ENCODE results near the gene PDHB. TPM values are rescaled to one million over a fixed set of nuclear protein-coding genes. Genes with fewer than 3 reads are reported as not detected.

The PDHB gene
- total and polyA plus RNA-seq, 4 donors, result 47.8 to 92.1 (median 60.6) TPM

GRCh38 chr3:58398669-58399333 lies 34.8 kb downstream of the PDHB start:
- 91% methylated on average over 9 of the region's 9 CpGs for WGBS
- Histone ChIP-seq H3K9ac (ENCODE audit: low read depth in 1 of 2, low read length in 2 of 2) (no peak overlapping the region), H3K27ac (ENCODE audit: low read depth in 1 of 2, low read length in 2 of 2) (no peak overlapping the region)

DNA sequence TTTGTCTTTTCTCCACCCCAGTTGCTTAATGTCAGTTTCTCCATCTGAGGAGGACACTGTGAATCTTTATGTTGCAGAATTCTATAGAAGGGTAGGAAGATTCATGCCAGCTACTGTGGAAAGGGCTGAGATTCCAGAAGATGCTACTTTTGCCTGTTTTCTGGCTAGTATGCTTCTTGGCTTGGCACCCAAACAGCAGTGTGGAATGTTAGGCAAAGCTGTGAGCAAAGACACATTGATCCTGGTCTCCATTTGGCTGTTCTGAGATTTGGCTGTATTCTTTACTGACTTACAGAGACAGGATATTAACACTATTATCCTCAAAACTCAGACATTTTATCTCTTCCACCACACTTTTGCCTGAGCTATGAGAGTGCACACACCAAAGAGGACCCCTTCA lies 39.3 kb downstream of the PDHB start:
- Histone ChIP-seq H3K27me3 (ENCODE audit: control insufficient read depth in 4 of 4, insufficient read depth in 4 of 4, low read length in 3 of 4) (no peaks in the 10 kb centered on the region), H3K9ac (ENCODE audit: low read depth in 1 of 2, low read length in 2 of 2) (no peak overlapping the region), H3K27ac (ENCODE audit: low read depth in 1 of 2, low read length in 2 of 2) (no peak overlapping the region), H3K36me3 (ENCODE audit: control insufficient read depth in 4 of 4, insufficient read depth in 3 of 4, low read depth in 1 of 4, low read length in 3 of 4) (peaks cover 0 to 31% (median 21%) of the 10 kb centered on the region in 4 donors), H3K9me3 (ENCODE audit: control insufficient read depth in 4 of 4, low read length in 3 of 4) (no peaks in the 10 kb centered on the region), H3K4me3 (ENCODE audit: low read depth in 1 of 3, low read length in 3 of 3) (no peak overlapping the region), H3K4me1 (ENCODE audit: control insufficient read depth in 4 of 4, insufficient read depth in 4 of 4, low read length in 3 of 4) (no peaks in the 10 kb centered on the region)
- no peak for DNase-seq (ENCODE audit: low spot score)
- TF ChIP-seq, protein P1, sequence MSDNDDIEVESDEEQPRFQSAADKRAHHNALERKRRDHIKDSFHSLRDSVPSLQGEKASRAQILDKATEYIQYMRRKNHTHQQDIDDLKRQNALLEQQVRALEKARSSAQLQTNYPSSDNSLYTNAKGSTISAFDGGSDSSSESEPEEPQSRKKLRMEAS (IDR thresholded peaks at IDR 0.05), result no peak
- TF ChIP-seq, protein P2, sequence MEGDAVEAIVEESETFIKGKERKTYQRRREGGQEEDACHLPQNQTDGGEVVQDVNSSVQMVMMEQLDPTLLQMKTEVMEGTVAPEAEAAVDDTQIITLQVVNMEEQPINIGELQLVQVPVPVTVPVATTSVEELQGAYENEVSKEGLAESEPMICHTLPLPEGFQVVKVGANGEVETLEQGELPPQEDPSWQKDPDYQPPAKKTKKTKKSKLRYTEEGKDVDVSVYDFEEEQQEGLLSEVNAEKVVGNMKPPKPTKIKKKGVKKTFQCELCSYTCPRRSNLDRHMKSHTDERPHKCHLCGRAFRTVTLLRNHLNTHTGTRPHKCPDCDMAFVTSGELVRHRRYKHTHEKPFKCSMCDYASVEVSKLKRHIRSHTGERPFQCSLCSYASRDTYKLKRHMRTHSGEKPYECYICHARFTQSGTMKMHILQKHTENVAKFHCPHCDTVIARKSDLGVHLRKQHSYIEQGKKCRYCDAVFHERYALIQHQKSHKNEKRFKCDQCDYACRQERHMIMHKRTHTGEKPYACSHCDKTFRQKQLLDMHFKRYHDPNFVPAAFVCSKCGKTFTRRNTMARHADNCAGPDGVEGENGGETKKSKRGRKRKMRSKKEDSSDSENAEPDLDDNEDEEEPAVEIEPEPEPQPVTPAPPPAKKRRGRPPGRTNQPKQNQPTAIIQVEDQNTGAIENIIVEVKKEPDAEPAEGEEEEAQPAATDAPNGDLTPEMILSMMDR (IDR thresholded peaks at IDR 0.05; ENCODE audit: low read depth, low read length, missing input control), result no peak
- TF ChIP-seq GABPA (IDR thresholded peaks at IDR 0.05 in 1 of 2, conservative IDR thresholded peaks at IDR 0.05 in 1 of 2) (no peak), HNF4G (IDR thresholded peaks at IDR 0.05) (no peak), YY1 (IDR thresholded peaks at IDR 0.05) (no peak), JUND (IDR thresholded peaks at IDR 0.05) (no peak), RXRA (IDR thresholded peaks at IDR 0.05) (no peak), ATF3 (IDR thresholded peaks at IDR 0.05) (no peak), FOXA2 (IDR thresholded peaks at IDR 0.05) (no peak), FOXA1 (IDR thresholded peaks at IDR 0.05) (no peak), HNF4A (conservative IDR thresholded peaks at IDR 0.05) (no peak), RAD21 (IDR thresholded peaks at IDR 0.05) (no peak)
- TF ChIP-seq, protein P3, sequence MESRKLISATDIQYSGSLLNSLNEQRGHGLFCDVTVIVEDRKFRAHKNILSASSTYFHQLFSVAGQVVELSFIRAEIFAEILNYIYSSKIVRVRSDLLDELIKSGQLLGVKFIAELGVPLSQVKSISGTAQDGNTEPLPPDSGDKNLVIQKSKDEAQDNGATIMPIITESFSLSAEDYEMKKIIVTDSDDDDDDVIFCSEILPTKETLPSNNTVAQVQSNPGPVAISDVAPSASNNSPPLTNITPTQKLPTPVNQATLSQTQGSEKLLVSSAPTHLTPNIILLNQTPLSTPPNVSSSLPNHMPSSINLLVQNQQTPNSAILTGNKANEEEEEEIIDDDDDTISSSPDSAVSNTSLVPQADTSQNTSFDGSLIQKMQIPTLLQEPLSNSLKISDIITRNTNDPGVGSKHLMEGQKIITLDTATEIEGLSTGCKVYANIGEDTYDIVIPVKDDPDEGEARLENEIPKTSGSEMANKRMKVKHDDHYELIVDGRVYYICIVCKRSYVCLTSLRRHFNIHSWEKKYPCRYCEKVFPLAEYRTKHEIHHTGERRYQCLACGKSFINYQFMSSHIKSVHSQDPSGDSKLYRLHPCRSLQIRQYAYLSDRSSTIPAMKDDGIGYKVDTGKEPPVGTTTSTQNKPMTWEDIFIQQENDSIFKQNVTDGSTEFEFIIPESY (IDR thresholded peaks at IDR 0.05), result no peak

More at GRCh38 chr3:58398669-58399333, 34.8 kb downstream of the PDHB start:
- Histone ChIP-seq H3K4me3 (ENCODE audit: low read depth in 1 of 3, low read length in 3 of 3) (no peak overlapping the region), H3K36me3 (ENCODE audit: control insufficient read depth in 4 of 4, insufficient read depth in 3 of 4, low read depth in 1 of 4, low read length in 3 of 4) (peaks cover 3 to 34% (median 27%) of the 10 kb centered on the region in 4 donors), H3K27me3 (ENCODE audit: control insufficient read depth in 4 of 4, insufficient read depth in 4 of 4, low read length in 3 of 4) (no peaks in the 10 kb centered on the region), H3K4me1 (ENCODE audit: control insufficient read depth in 4 of 4, insufficient read depth in 4 of 4, low read length in 3 of 4) (no peaks in the 10 kb centered on the region), H3K9me3 (ENCODE audit: control insufficient read depth in 4 of 4, low read length in 3 of 4) (no peaks in the 10 kb centered on the region)
- no peak for DNase-seq (ENCODE audit: low spot score)
- TF ChIP-seq YY1 (IDR thresholded peaks at IDR 0.05) (no peak), RAD21 (IDR thresholded peaks at IDR 0.05) (no peak), HNF4A (conservative IDR thresholded peaks at IDR 0.05) (no peak), HNF4G (IDR thresholded peaks at IDR 0.05) (no peak), FOXA1 (IDR thresholded peaks at IDR 0.05) (no peak), JUND (IDR thresholded peaks at IDR 0.05) (no peak), NR2F2 (IDR thresholded peaks at IDR 0.05) (no peak), SP1 (IDR thresholded peaks at IDR 0.05) (no peak), RXRA (IDR thresholded peaks at IDR 0.05) (no peak), GABPA (IDR thresholded peaks at IDR 0.05 in 1 of 2, conservative IDR thresholded peaks at IDR 0.05 in 1 of 2) (no peak), FOXA2 (IDR thresholded peaks at IDR 0.05) (no peak), ATF3 (IDR thresholded peaks at IDR 0.05) (no peak)
- TF ChIP-seq, protein P3 (IDR thresholded peaks at IDR 0.05), result no peak
- TF ChIP-seq, protein P4, sequence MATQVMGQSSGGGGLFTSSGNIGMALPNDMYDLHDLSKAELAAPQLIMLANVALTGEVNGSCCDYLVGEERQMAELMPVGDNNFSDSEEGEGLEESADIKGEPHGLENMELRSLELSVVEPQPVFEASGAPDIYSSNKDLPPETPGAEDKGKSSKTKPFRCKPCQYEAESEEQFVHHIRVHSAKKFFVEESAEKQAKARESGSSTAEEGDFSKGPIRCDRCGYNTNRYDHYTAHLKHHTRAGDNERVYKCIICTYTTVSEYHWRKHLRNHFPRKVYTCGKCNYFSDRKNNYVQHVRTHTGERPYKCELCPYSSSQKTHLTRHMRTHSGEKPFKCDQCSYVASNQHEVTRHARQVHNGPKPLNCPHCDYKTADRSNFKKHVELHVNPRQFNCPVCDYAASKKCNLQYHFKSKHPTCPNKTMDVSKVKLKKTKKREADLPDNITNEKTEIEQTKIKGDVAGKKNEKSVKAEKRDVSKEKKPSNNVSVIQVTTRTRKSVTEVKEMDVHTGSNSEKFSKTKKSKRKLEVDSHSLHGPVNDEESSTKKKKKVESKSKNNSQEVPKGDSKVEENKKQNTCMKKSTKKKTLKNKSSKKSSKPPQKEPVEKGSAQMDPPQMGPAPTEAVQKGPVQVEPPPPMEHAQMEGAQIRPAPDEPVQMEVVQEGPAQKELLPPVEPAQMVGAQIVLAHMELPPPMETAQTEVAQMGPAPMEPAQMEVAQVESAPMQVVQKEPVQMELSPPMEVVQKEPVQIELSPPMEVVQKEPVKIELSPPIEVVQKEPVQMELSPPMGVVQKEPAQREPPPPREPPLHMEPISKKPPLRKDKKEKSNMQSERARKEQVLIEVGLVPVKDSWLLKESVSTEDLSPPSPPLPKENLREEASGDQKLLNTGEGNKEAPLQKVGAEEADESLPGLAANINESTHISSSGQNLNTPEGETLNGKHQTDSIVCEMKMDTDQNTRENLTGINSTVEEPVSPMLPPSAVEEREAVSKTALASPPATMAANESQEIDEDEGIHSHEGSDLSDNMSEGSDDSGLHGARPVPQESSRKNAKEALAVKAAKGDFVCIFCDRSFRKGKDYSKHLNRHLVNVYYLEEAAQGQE (IDR thresholded peaks at IDR 0.05), result no peak
- TF ChIP-seq, protein P1 (IDR thresholded peaks at IDR 0.05), result no peak

Data from liver (tissue), 9 donors.